Endothelial cell of umbilical vein (primary cell): ENCODE data around the gene CNST. TPM values are rescaled to one million over a fixed set of nuclear protein-coding genes. Genes with fewer than 3 reads are reported as not detected.

Source experiments
- BruUV-seq: library from RNA; stranded (reverse); fragments of 400-500 nt; replicated peaks from 2 replicates; lab custom pipeline; 2021; lab: Mats Ljungman, UMichigan
- CTCF ChIA-PET: fragments of 300-600, 350-600 bp; sonication (Branson Sonifier 250); formaldehyde crosslinking; loops from one replicate; lab custom pipeline; 2021; ENCODE audit warnings: antibody characterized with exemption, inconsistent platforms; lab: Charles Lee
- POLR2A ChIA-PET: fragments of 300-600, 350-600 bp; sonication (Branson Sonifier 250); formaldehyde crosslinking; loops from one replicate; lab custom pipeline; 2021; ENCODE audit warnings: antibody characterized with exemption, inconsistent platforms; lab: Charles Lee
- DNase-seq: peaks from one replicate; pipeline ENCODE4 v3.0.0-alpha.2; 2011; ENCODE audit warnings: low read depth, low spot score
- FAIRE-seq: peaks from 2 replicates; lab custom pipeline; 2011; peaks lifted over from hg19 to GRCh38; lab: Jason Lieb, UNC
- H2AFZ ChIP-seq: 2 replicates; pipeline ENCODE4 v1.6.0; 2012; ENCODE audit warnings: low read depth, low read length, control low read depth, inconsistent platforms
- H3K27ac ChIP-seq: 2 replicates; pipeline ENCODE4 v1.5.1; 2011; ENCODE audit warnings: low read depth, mild to moderate bottlenecking, control low read depth, low read length, moderate library complexity; ENCODE audit not compliant: insufficient read depth
- H3K27me3 ChIP-seq, 2 experiments: 2 replicates each; pipeline versions ENCODE4 v1.6.0 to v1.6.1; 2011; ENCODE audit warnings: low read length in 2 of 2, mixed read lengths in 1 of 2; ENCODE audit not compliant: control insufficient read depth in 2 of 2, insufficient read depth in 2 of 2
- H3K36me3 ChIP-seq, 2 experiments: 2 replicates in 1 of 2; 3 replicates in 1 of 2; pipeline ENCODE4 v1.5.1; 2011; ENCODE audit warnings: low read length in 2 of 2, mild to moderate bottlenecking in 1 of 2, moderate library complexity in 1 of 2; ENCODE audit not compliant: control insufficient read depth in 2 of 2, insufficient read depth in 2 of 2; ENCODE audit errors: extremely low read depth in 1 of 2
- H3K4me1 ChIP-seq: 3 replicates; pipeline ENCODE4 v1.5.1; 2011; ENCODE audit warnings: mild to moderate bottlenecking, low read length; ENCODE audit not compliant: control insufficient read depth, insufficient read depth; ENCODE audit errors: extremely low read depth
- H3K4me2 ChIP-seq: 2 replicates; pipeline ENCODE4 v1.6.1; 2011; ENCODE audit warnings: low read length, control low read depth, mixed read lengths; ENCODE audit not compliant: insufficient read depth
- H3K4me3 ChIP-seq, 3 experiments: fragments of 200-600 bp in 1 of 3; sonication (generic), shearing (Covaris generic) in 1 of 3; replicated peaks in 1 of 3; 2 replicates each; pipeline ENCODE4 v1.5.1; 2011 to 2016; ENCODE audit warnings: control low read depth in 3 of 3, low read length in 3 of 3, mild to moderate bottlenecking in 2 of 3, inconsistent platforms in 1 of 3, low read depth in 1 of 3, moderate library complexity in 1 of 3; ENCODE audit not compliant: insufficient read depth in 1 of 3
- H3K79me2 ChIP-seq: 2 replicates; pipeline ENCODE4 v1.6.0; 2012; ENCODE audit warnings: low read length, inconsistent platforms; ENCODE audit not compliant: control insufficient read depth, insufficient read depth
- H3K9ac ChIP-seq: replicated peaks from 2 replicates; pipeline ENCODE3; 2011; ENCODE audit warnings: low read length, control low read depth; ENCODE audit not compliant: insufficient read depth; ENCODE audit errors: extremely low read depth
- H3K9me1 ChIP-seq: replicated peaks from 3 replicates; pipeline ENCODE4 v1.6.0; 2011; ENCODE audit warnings: mild to moderate bottlenecking, low read length; ENCODE audit not compliant: control insufficient read depth, insufficient read depth; ENCODE audit errors: extremely low read depth
- H3K9me3 ChIP-seq: replicated peaks from 2 replicates; pipeline ENCODE4 v1.5.1; 2012; ENCODE audit warnings: low read length, inconsistent platforms; ENCODE audit not compliant: control insufficient read depth, insufficient read depth
- H4K20me1 ChIP-seq: replicated peaks from 2 replicates; pipeline ENCODE3; 2011; ENCODE audit warnings: mild to moderate bottlenecking, low read length; ENCODE audit not compliant: control insufficient read depth, insufficient read depth; ENCODE audit errors: extremely low read depth
- CTCF ChIP-seq, 2 donors: IDR thresholded peaks; 1 replicate in 1 of 2; 2 replicates in 1 of 2; pipeline ENCODE4 v1.5.1; 2011; ENCODE audit warnings: low read length in 2 of 2, mild to moderate bottlenecking in 2 of 2, moderate library complexity in 2 of 2, control low read depth in 1 of 2, inconsistent platforms in 1 of 2, low read depth in 1 of 2; ENCODE audit not compliant: insufficient read depth in 1 of 2; ENCODE audit errors: extremely low read depth in 1 of 2
- EZH2 ChIP-seq: IDR thresholded peaks from 2 replicates; pipeline ENCODE4 v1.6.1; 2012; ENCODE audit warnings: borderline replicate concordance, low read depth, mild to moderate bottlenecking, moderate library complexity, low read length, inconsistent platforms; ENCODE audit not compliant: severe bottlenecking
- FOS ChIP-seq: IDR thresholded peaks from 2 replicates; pipeline ENCODE4 v1.6.1; 2011; ENCODE audit warnings: mild to moderate bottlenecking, low read length, moderate library complexity, borderline replicate concordance; ENCODE audit not compliant: insufficient read depth
- GATA2 ChIP-seq: IDR thresholded peaks from 2 replicates; pipeline ENCODE4 v1.7.0; 2011; ENCODE audit warnings: low read depth, mild to moderate bottlenecking, moderate library complexity, mixed read lengths, low read length; ENCODE audit not compliant: insufficient read length, insufficient read depth
- JUN ChIP-seq: IDR thresholded peaks from 2 replicates; pipeline ENCODE4 v1.6.1; 2011; ENCODE audit warnings: borderline replicate concordance, low read depth; ENCODE audit not compliant: insufficient read length, insufficient read depth
- MAX ChIP-seq: IDR thresholded peaks from 2 replicates; pipeline ENCODE4 v1.6.1; 2011; ENCODE audit not compliant: insufficient read depth, insufficient read length
- MYC ChIP-seq: IDR thresholded peaks from one replicate; pipeline ENCODE4 v1.6.1; 2011; ENCODE audit warnings: mild to moderate bottlenecking, low read depth, low read length
- POLR2A ChIP-seq: IDR thresholded peaks from 2 replicates; pipeline ENCODE4 v1.6.1; 2012; ENCODE audit warnings: low read depth, mild to moderate bottlenecking, control low read depth, low read length
- POLR2AphosphoS5 ChIP-seq: IDR thresholded peaks from 2 replicates; pipeline ENCODE4 v1.6.1; 2012; ENCODE audit warnings: low read depth, mild to moderate bottlenecking, control low read depth, low read length, moderate library complexity; ENCODE audit not compliant: insufficient read depth
- dilution Hi-C: fragments of 300-500 bp; cut with MboI; formaldehyde crosslinking; loops from one replicate; pipeline ENCODE4 v1.15.0; 2019; ENCODE audit warnings: low sequenced_read_pairs; ENCODE audit not compliant: extremely low pct_ligation_motif_present
- intact Hi-C: fragments of 100-400 bp; cut with micrococcal nuclease; formaldehyde crosslinking; loops from one replicate; pipeline ENCODE4 v1.10.0; 2022
- polyA plus RNA-seq, 4 experiments: library from polyadenylated mRNA; depleted of rRNA in 3 of 4; stranded (reverse) in 3 of 4; unstranded in 1 of 4; fragments of >200 nt; gene quantifications; 2 replicates each; pipeline versions ENCODE4 v1.2.1 to v1.2.3, GENCODE V29; 2011 to 2012; ENCODE audit warnings: missing spikeins in 1 of 4
- total RNA-seq: library from RNA; stranded (reverse); gene quantifications from 2 replicates; pipeline ENCODE4 v1.2.3, GENCODE V29; 2021

CNST gene
- total and polyA plus RNA-seq, 2 donors (not counting 3 experiments of a cell fraction or from before 2014, with no cell fraction given) = 6.3 to 18.1 TPM

- no peaks in the 10 kb centered on the region for H4K20me1 ChIP-seq
- no peaks in the 10 kb centered on the region for H3K27me3 ChIP-seq
- dilution Hi-C loops (no loop called here), intact Hi-C loops (no loop called here)
- no peak overlapping the region for H3K4me2 ChIP-seq
- no peak for DNase-seq
- ChIA-PET POLR2A (no interaction called here), CTCF (interaction anchor here (1.1 kb wide), 1 partner anchor 44 kb away, joined by 3 read pairs; no protein-coding TSS in a partner anchor)
- no peaks in the 10 kb centered on the region for H3K9me3 ChIP-seq
- no peak overlapping the region for H2AFZ ChIP-seq
- TF ChIP-seq GATA2 (no peak), CTCF (IDR thresholded peaks at IDR 0.05; ENCODE audit: extremely low read depth in 1 of 2, insufficient read depth in 1 of 2, low read depth in 1 of 2, low read length in 2 of 2) (no peak), JUN (no peak), EZH2 (no peak)
- peaks cover 0 to 2% of the 10 kb centered on the region in 2 experiments for H3K36me3 ChIP-seq
- H3K79me2 ChIP-seq = peaks cover 6% of the 10 kb centered on the region
- FAIRE-seq = no peak
- H3K9ac ChIP-seq = no peak overlapping the region
- BruUV-seq = no TSS peak
- H3K4me1 ChIP-seq = no peaks in the 10 kb centered on the region
- no peak overlapping the region for H3K27ac ChIP-seq
- no peak overlapping the region for H3K4me3 ChIP-seq
- H3K9me1 ChIP-seq = no peaks in the 10 kb centered on the region
Observed at GRCh38 chr1:246617768-246618167, 51.5 kb downstream of the CNST start.

GRCh38 chr1:246618240-246618808, 52.1 kb downstream of the CNST start:
- Histone ChIP-seq H3K36me3 (peaks cover 0 to 2% of the 10 kb centered on the region in 2 experiments), H3K9me3 (no peaks in the 10 kb centered on the region), H3K27me3 (no peaks in the 10 kb centered on the region), H4K20me1 (no peaks in the 10 kb centered on the region), H3K4me1 (no peaks in the 10 kb centered on the region), H3K9me1 (no peaks in the 10 kb centered on the region), H3K27ac (no peak overlapping the region), H3K4me3 (no peak overlapping the region), H3K9ac (no peak overlapping the region), H3K4me2 (no peak overlapping the region), H3K79me2 (peaks cover 6% of the 10 kb centered on the region), H2AFZ (no peak overlapping the region)
- TF ChIP-seq GATA2 = no peak
- no peak for TF ChIP-seq CTCF (IDR thresholded peaks at IDR 0.05; ENCODE audit: extremely low read depth in 1 of 2, insufficient read depth in 1 of 2, low read depth in 1 of 2, low read length in 2 of 2)
- TF ChIP-seq FOS = no peak
- no peak for TF ChIP-seq MYC
- TF ChIP-seq POLR2AphosphoS5 = no peak
- TF ChIP-seq MAX = no peak
- TF ChIP-seq POLR2A = no peak
- no peak for TF ChIP-seq JUN
- TF ChIP-seq EZH2 = no peak
- dilution Hi-C loops (no loop called here), intact Hi-C loops (no loop called here)
- ChIA-PET POLR2A (no interaction called here), CTCF (interaction anchor here (1.1 kb wide), 1 partner anchor 45 kb away, joined by 3 read pairs; no protein-coding TSS in a partner anchor)
- DNase-seq (no peak), FAIRE-seq (no peak)
- no TSS peak for BruUV-seq
